HCT116 (cell line): ENCODE measurements around the gene C17orf67. TPM values are rescaled to one million over a fixed set of nuclear protein-coding genes. Genes with fewer than 3 reads are reported as not detected.

Source experiments
- ATAC-seq: fragments of 200-7000 bp; cut with Tn5 transposase; 2 replicates; pipeline ENCODE4 v1.9.1; 2020; ENCODE audit warnings: mild to moderate bottlenecking, moderate library complexity
- BruUV-seq: library from RNA; stranded (reverse); fragments of 400-500 nt; replicated peaks from 2 replicates; lab custom pipeline; 2021; lab: Mats Ljungman, UMichigan
- CTCF ChIA-PET: fragments of 300-600 bp; sonication (Branson Sonifier 250); formaldehyde crosslinking; loops from one replicate; lab custom pipeline; 2021; ENCODE audit warnings: antibody characterized with exemption; lab: Charles Lee
- POLR2A ChIA-PET: fragments of 300-600, 350-600 bp; sonication (Branson Sonifier 250); formaldehyde crosslinking; loops from one replicate; lab custom pipeline; 2021; ENCODE audit warnings: antibody characterized with exemption; lab: Charles Lee
- RAD21 ChIA-PET, 2 experiments: fragments of 300-600 bp; sonication (Branson Sonifier 250); formaldehyde crosslinking; loops; one replicate each; lab custom pipeline; 2023; ENCODE audit warnings: low total read pairs in 2 of 2; ENCODE audit not compliant: uncharacterized antibody in 2 of 2, unreplicated experiment in 2 of 2, low non-redundant PET in 1 of 2; lab: Charles Lee
- DNase-seq: peaks from one replicate; pipeline ENCODE4 v3.0.0-alpha.2; 2010; ENCODE audit warnings: low read depth, low spot score
- H2AFZ ChIP-seq: fragments of 200-600 bp; shearing (Covaris generic), sonication (generic); 2 replicates; pipeline ENCODE4 v1.6.1; 2017; ENCODE audit warnings: low read depth, mixed run types, mixed read lengths, antibody characterized with exemption, low read length; ENCODE audit not compliant: poor library complexity, severe bottlenecking
- H3K27ac ChIP-seq: 2 replicates; pipeline ENCODE4 v1.5.1; 2012; ENCODE audit warnings: low read depth, low read length
- H3K27me3 ChIP-seq: fragments of 200-600 bp; sonication (generic); 2 replicates; pipeline ENCODE4 v1.6.1; 2016; ENCODE audit warnings: mixed run types, low read length, mixed read lengths; ENCODE audit not compliant: insufficient read depth
- H3K36me3 ChIP-seq, 2 experiments: fragments of 200-500 bp in 1 of 2; fragments of 200-600 bp in 1 of 2; sonication (Bioruptor generic) in 1 of 2; sonication (generic) in 1 of 2; 2 replicates each; pipeline versions ENCODE4 v1.5.1 to v1.6.1; 2014 to 2016; ENCODE audit warnings: low read length in 2 of 2, inconsistent platforms in 1 of 2, mixed read lengths in 1 of 2, mixed run types in 1 of 2; ENCODE audit not compliant: insufficient read depth in 2 of 2, control insufficient read depth in 1 of 2
- H3K4me1 ChIP-seq, 2 experiments: fragments of 200-600 bp in 1 of 2; sonication (generic) in 1 of 2; 2 replicates each; pipeline versions ENCODE4 v1.5.1 to v1.6.1; 2012 to 2017; ENCODE audit warnings: low read length in 2 of 2, inconsistent platforms in 1 of 2, mild to moderate bottlenecking in 1 of 2, mixed read lengths in 1 of 2, mixed run types in 1 of 2, moderate library complexity in 1 of 2; ENCODE audit not compliant: insufficient read depth in 2 of 2, control insufficient read depth in 1 of 2
- H3K4me2 ChIP-seq: fragments of 200-600 bp; sonication (generic); 2 replicates; pipeline ENCODE4 v1.6.1; 2017; ENCODE audit warnings: mixed run types, low read length, mixed read lengths
- H3K4me3 ChIP-seq, 2 experiments: fragments of 200-600 bp in 1 of 2; sonication (generic) in 1 of 2; replicated peaks in 1 of 2; 2 replicates each; pipeline ENCODE4 v1.5.1; 2011 to 2016; ENCODE audit warnings: low read length in 2 of 2, control low read depth in 1 of 2, low read depth in 1 of 2, mild to moderate bottlenecking in 1 of 2, mixed read lengths in 1 of 2, mixed run types in 1 of 2
- H3K79me2 ChIP-seq: fragments of 200-600 bp; sonication (generic); 2 replicates; pipeline ENCODE4 v1.6.1; 2017; ENCODE audit warnings: mild to moderate bottlenecking, mixed run types, low read length, moderate library complexity, mixed read lengths; ENCODE audit not compliant: insufficient read depth
- H3K9ac ChIP-seq: fragments of 200-600 bp; sonication (generic); 2 replicates; pipeline ENCODE4 v1.6.1; 2016; ENCODE audit warnings: low read length, mixed read lengths
- H3K9me2 ChIP-seq: fragments of 200-600 bp; sonication (generic), shearing (Covaris generic); 2 replicates; pipeline ENCODE4 v1.6.1; 2017; ENCODE audit warnings: mixed run types, mild to moderate bottlenecking, moderate library complexity; ENCODE audit not compliant: insufficient read depth
- H3K9me3 ChIP-seq, 2 experiments: fragments of 200-500 bp in 1 of 2; fragments of 200-600 bp in 1 of 2; sonication (Bioruptor generic) in 1 of 2; sonication (generic) in 1 of 2; 2 replicates each; pipeline ENCODE4 v1.6.1; 2014 to 2017; ENCODE audit warnings: low read length in 2 of 2, mixed read lengths in 2 of 2, inconsistent platforms in 1 of 2, low read depth in 1 of 2, mild to moderate bottlenecking in 1 of 2, mixed run types in 1 of 2, moderate library complexity in 1 of 2; ENCODE audit not compliant: control insufficient read depth in 1 of 2, insufficient read depth in 1 of 2
- H4K20me1 ChIP-seq: fragments of 200-600 bp; sonication (generic), shearing (Covaris generic); 2 replicates; pipeline ENCODE4 v1.6.1; 2017; ENCODE audit warnings: mixed run types, mild to moderate bottlenecking, moderate library complexity; ENCODE audit not compliant: insufficient read depth
- CBX3 ChIP-seq: IDR thresholded peaks from 2 replicates; pipeline ENCODE4 v1.6.1; 2012; ENCODE audit warnings: low read depth
- CEBPB ChIP-seq: IDR thresholded peaks from 2 replicates; pipeline ENCODE4 v1.6.1; 2012; ENCODE audit warnings: low read depth
- EGR1 ChIP-seq: IDR thresholded peaks from 2 replicates; pipeline ENCODE4 v1.6.1; 2012; ENCODE audit warnings: low read depth
- ELF1 ChIP-seq: IDR thresholded peaks from 2 replicates; pipeline ENCODE4 v1.6.1; 2012; ENCODE audit warnings: low read depth, borderline replicate concordance
- EZH2 ChIP-seq: fragments of 200-600 bp; sonication (generic); IDR thresholded peaks from 2 replicates; pipeline ENCODE4 v1.6.1; 2017; ENCODE audit warnings: antibody characterized with exemption, mixed run types
- FOSL1 ChIP-seq: IDR thresholded peaks from 2 replicates; pipeline ENCODE4 v1.6.1; 2012; ENCODE audit warnings: low read depth
- JUND ChIP-seq: IDR thresholded peaks from 2 replicates; pipeline ENCODE4 v1.6.1; 2012
- POLR2A ChIP-seq: IDR thresholded peaks from 2 replicates; pipeline ENCODE4 v1.7.0; 2011; ENCODE audit warnings: borderline replicate concordance; ENCODE audit not compliant: insufficient read depth, insufficient read length; ENCODE audit errors: extremely low read depth
- RAD21 ChIP-seq: IDR thresholded peaks from 2 replicates; pipeline ENCODE4 v1.6.1; 2012; ENCODE audit warnings: low read depth, mild to moderate bottlenecking
- SP1 ChIP-seq: IDR thresholded peaks from 2 replicates; pipeline ENCODE4 v1.6.1; 2012; ENCODE audit warnings: low read depth
- TCF7L2 ChIP-seq: IDR thresholded peaks from 2 replicates; pipeline ENCODE4 v1.7.0; 2011; ENCODE audit warnings: borderline replicate concordance, inconsistent platforms; ENCODE audit not compliant: insufficient read depth, insufficient read length; ENCODE audit errors: extremely low read depth
- YY1 ChIP-seq: IDR thresholded peaks from 2 replicates; pipeline ENCODE4 v1.6.1; 2011; ENCODE audit warnings: low read length, low read depth, moderate library complexity, mild to moderate bottlenecking; ENCODE audit not compliant: insufficient replicate concordance; ENCODE audit errors: extremely low read depth
- ZNF274 ChIP-seq: fragments of 200-500 bp; sonication (Bioruptor generic); IDR thresholded peaks from 2 replicates; pipeline ENCODE4 v1.6.1; 2014; ENCODE audit warnings: mild to moderate bottlenecking, low read depth, low read length, inconsistent platforms
- intact Hi-C: fragments of 100-400 bp; cut with micrococcal nuclease; formaldehyde crosslinking; loops from 2 replicates; pipeline ENCODE4 v1.10.0; 2022
- total RNA-seq: library from RNA; stranded (reverse); gene quantifications from one replicate; pipeline ENCODE4 v1.2.1, GENCODE V29; 2021; ENCODE audit not compliant: unreplicated experiment
- TF ChIP-seq, protein P1 (sequence below): IDR thresholded peaks from 2 replicates; pipeline ENCODE4 v1.6.1; 2011; ENCODE audit warnings: mild to moderate bottlenecking, low read length, moderate library complexity; ENCODE audit not compliant: insufficient replicate concordance; ENCODE audit errors: extremely low read depth
- TF ChIP-seq, protein P2 (sequence below): IDR thresholded peaks from 2 replicates; pipeline ENCODE4 v1.6.1; 2012; ENCODE audit warnings: low read depth
- TF ChIP-seq, protein P3 (sequence below): IDR thresholded peaks from 2 replicates; pipeline ENCODE4 v1.6.1; 2012
- TF ChIP-seq, protein P4 (sequence below): IDR thresholded peaks from 2 replicates; pipeline ENCODE4 v1.6.1; 2012

The C17orf67 gene
- total RNA-seq, 1 experiment from 2014 or later = 0.84 TPM

DNA sequence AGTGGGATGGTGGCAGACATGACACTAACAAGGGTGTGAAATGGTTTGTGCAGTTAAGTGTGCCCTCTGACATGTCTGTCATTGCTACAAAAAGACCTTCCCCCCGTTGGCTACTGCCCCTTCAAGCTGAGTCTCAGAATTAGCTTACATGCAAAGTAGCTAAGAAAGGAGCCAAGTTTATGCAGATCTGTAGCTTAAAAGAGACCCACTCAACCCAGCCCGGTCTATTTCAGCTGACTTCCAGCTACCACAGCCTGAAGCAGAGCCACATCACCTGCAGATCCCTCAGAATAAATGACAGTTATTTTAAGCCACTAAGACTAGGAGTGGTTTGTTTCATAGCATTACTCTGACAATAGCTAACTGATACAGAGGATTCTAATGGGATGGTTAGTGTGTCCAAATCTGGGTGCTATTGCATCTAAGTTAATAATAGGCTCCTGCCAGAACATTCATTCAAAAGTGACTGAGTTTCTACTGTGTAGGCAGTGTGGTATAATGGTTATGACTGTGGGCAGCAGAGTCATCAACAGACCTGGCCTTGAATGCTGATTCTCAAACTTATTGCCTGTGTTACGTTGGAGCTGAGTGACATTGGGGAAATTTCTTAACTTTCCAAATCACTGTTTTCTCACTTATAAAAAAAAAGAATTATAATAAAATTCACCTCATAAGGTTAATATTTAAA, 11.7 kb downstream of the C17orf67 start:
- H3K27ac ChIP-seq = no peak overlapping the region
- TF ChIP-seq, protein P1, sequence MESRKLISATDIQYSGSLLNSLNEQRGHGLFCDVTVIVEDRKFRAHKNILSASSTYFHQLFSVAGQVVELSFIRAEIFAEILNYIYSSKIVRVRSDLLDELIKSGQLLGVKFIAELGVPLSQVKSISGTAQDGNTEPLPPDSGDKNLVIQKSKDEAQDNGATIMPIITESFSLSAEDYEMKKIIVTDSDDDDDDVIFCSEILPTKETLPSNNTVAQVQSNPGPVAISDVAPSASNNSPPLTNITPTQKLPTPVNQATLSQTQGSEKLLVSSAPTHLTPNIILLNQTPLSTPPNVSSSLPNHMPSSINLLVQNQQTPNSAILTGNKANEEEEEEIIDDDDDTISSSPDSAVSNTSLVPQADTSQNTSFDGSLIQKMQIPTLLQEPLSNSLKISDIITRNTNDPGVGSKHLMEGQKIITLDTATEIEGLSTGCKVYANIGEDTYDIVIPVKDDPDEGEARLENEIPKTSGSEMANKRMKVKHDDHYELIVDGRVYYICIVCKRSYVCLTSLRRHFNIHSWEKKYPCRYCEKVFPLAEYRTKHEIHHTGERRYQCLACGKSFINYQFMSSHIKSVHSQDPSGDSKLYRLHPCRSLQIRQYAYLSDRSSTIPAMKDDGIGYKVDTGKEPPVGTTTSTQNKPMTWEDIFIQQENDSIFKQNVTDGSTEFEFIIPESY = no peak
- no peak for TF ChIP-seq ZNF274
- TF ChIP-seq SP1 = no peak
- TF ChIP-seq POLR2A = no peak
- TF ChIP-seq CBX3 = no peak
- no peak for TF ChIP-seq ELF1
- no peak for TF ChIP-seq CEBPB
- TF ChIP-seq TCF7L2 = no peak
- no peak for TF ChIP-seq RAD21
- TF ChIP-seq JUND = no peak
- TF ChIP-seq, protein P2, sequence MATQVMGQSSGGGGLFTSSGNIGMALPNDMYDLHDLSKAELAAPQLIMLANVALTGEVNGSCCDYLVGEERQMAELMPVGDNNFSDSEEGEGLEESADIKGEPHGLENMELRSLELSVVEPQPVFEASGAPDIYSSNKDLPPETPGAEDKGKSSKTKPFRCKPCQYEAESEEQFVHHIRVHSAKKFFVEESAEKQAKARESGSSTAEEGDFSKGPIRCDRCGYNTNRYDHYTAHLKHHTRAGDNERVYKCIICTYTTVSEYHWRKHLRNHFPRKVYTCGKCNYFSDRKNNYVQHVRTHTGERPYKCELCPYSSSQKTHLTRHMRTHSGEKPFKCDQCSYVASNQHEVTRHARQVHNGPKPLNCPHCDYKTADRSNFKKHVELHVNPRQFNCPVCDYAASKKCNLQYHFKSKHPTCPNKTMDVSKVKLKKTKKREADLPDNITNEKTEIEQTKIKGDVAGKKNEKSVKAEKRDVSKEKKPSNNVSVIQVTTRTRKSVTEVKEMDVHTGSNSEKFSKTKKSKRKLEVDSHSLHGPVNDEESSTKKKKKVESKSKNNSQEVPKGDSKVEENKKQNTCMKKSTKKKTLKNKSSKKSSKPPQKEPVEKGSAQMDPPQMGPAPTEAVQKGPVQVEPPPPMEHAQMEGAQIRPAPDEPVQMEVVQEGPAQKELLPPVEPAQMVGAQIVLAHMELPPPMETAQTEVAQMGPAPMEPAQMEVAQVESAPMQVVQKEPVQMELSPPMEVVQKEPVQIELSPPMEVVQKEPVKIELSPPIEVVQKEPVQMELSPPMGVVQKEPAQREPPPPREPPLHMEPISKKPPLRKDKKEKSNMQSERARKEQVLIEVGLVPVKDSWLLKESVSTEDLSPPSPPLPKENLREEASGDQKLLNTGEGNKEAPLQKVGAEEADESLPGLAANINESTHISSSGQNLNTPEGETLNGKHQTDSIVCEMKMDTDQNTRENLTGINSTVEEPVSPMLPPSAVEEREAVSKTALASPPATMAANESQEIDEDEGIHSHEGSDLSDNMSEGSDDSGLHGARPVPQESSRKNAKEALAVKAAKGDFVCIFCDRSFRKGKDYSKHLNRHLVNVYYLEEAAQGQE = no peak
- TF ChIP-seq, protein P3, sequence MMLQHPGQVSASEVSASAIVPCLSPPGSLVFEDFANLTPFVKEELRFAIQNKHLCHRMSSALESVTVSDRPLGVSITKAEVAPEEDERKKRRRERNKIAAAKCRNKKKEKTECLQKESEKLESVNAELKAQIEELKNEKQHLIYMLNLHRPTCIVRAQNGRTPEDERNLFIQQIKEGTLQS = no peak
- no peak for TF ChIP-seq YY1
- no peak for TF ChIP-seq EGR1
- TF ChIP-seq, protein P4, sequence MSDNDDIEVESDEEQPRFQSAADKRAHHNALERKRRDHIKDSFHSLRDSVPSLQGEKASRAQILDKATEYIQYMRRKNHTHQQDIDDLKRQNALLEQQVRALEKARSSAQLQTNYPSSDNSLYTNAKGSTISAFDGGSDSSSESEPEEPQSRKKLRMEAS = no peak
- TF ChIP-seq EZH2 = no peak
- no peak for TF ChIP-seq FOSL1
- TF ChIP-seq, all 23 proteins: peak for 0
- Histone ChIP-seq H3K4me3 (no peak overlapping the region), H3K36me3 (no peaks in the 10 kb centered on the region), H3K9me2 (no peaks in the 10 kb centered on the region), H3K27me3 (no peaks in the 10 kb centered on the region), H4K20me1 (no peaks in the 10 kb centered on the region), H3K4me1 (peaks cover 3 to 9% of the 10 kb centered on the region in 2 experiments), H3K4me2 (no peak overlapping the region), H3K79me2 (no peaks in the 10 kb centered on the region), H3K9ac (no peak overlapping the region), H3K9me3 (no peaks in the 10 kb centered on the region), H2AFZ (no peak overlapping the region)
- DNase-seq = no peak
- BruUV-seq = no TSS peak
- CTCF ChIA-PET = interaction anchor here (1.3 to 1.5 kb wide), 2 partner anchors 118 to 322 kb away, joined by 3 to 6 read pairs; no protein-coding TSS in a partner anchor
- RAD21 ChIA-PET = no interaction called here
- POLR2A ChIA-PET = interaction anchor here (0.5 kb wide), 1 partner anchor 939 kb away, joined by 4 read pairs; no protein-coding TSS in a partner anchor
- no peak for ATAC-seq
- intact Hi-C loops = no loop called here
